ENCODE data around the gene IDS. TPM values are rescaled to one million over a fixed set of nuclear protein-coding genes. Genes with fewer than 3 reads are reported as not detected.
"Not testable (repeated sequence)": the region's sequence is repeated elsewhere in the genome, so short reads cannot be mapped to it uniquely, and the experiment has no call there.

The IDS gene, protein sequence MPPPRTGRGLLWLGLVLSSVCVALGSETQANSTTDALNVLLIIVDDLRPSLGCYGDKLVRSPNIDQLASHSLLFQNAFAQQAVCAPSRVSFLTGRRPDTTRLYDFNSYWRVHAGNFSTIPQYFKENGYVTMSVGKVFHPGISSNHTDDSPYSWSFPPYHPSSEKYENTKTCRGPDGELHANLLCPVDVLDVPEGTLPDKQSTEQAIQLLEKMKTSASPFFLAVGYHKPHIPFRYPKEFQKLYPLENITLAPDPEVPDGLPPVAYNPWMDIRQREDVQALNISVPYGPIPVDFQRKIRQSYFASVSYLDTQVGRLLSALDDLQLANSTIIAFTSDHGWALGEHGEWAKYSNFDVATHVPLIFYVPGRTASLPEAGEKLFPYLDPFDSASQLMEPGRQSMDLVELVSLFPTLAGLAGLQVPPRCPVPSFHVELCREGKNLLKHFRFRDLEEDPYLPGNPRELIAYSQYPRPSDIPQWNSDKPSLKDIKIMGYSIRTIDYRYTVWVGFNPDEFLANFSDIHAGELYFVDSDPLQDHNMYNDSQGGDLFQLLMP
- 10 to 100 TPM; 52.6 to 55.7 TPM for total RNA-seq

DNA sequence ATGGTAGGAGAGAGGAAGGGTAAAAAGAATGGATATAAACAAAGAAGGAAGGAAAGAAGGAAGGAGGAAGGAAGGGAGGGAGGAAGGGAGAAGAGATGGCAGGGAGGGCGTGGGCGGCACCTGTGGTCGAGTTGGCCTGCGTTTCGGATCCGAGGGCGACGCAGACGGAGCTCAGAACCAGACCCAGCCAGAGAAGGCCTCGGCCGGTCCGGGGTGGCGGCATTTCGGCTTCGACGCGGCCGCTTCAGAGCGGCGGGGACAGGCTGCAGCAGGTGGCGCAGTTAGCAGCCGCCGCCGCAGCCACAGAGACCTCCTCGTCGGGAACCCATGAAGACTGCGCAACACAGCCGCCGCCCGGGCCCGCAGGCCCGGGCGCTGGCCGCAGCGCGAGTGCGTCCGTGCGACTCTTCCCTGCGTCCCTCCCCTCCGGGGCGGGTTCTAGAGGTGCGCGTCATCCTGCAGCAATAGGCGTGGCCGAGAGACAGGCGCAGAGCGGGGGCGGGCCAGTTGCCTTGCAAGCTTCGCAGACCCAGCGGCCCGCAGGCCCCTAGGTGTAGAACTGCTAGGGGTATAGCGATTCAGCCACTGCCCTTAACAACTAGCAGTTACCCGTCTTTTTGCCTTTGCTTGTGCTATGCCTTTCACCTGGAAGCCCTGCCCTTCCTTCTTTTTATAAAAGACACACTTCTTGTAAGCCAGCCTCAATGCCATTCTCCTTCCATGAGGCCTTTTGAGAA lies at the start of gene IDS:
Gene IDS, minus strand, starts transcription at position 392 of the 737 bp plus-strand sequence. Its CDS starts 169 bp downstream, at position 223.
- peak within 1 kb of the TSS; percentile 75 for H3K4me3 Mint-ChIP-seq
- H3K36me3 Mint-ChIP-seq (ENCODE audit: low read depth) = peaks cover 5% of the 10 kb centered on the region
- DNase-seq = peak; percentile 87
- peaks cover 2% of the 10 kb centered on the region for H3K27me3 Mint-ChIP-seq
- CTCF ChIA-PET = interaction anchor here (0.6 to 2.6 kb wide), 5 partner anchors 12 to 433 kb away, joined by 3 to 7 read pairs (median 3); partner anchors contain the start of gene EOLA2
- H3K4me1 Mint-ChIP-seq = peaks cover 47% of the 10 kb centered on the region
- H3K9me3 Mint-ChIP-seq = no peaks in the 10 kb centered on the region
- peak within 1 kb of the TSS; percentile 86 for H3K27ac Mint-ChIP-seq
- POLR2A ChIA-PET = interaction anchor here (0.6 kb wide), 3 partner anchors 8 to 1602 kb away, joined by 3 read pairs; no protein-coding TSS in a partner anchor

DNA sequence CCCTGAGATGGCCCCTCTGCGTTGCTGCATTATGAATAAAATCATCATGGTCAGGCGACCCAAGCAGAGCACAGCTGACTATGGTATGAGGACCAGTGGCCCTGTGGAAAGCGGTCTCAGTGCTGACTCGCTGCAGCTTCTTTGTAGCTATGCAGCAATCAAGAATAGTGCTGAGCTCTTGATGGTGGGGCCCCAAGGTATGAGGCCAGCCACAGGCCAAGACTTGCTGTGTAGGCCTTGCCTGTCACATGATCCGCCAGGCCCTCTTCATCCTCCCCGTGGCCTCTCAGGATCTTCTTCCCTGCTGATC lies 46.8 kb upstream of the IDS start:
- H3K36me3 Mint-ChIP-seq (ENCODE audit: low read depth); H3K27me3 Mint-ChIP-seq; CTCF ChIA-PET; H3K4me3 Mint-ChIP-seq; H3K9me3 Mint-ChIP-seq; H3K4me1 Mint-ChIP-seq; H3K27ac Mint-ChIP-seq; DNase-seq; POLR2A ChIA-PET: not testable (repeated sequence)

DNA sequence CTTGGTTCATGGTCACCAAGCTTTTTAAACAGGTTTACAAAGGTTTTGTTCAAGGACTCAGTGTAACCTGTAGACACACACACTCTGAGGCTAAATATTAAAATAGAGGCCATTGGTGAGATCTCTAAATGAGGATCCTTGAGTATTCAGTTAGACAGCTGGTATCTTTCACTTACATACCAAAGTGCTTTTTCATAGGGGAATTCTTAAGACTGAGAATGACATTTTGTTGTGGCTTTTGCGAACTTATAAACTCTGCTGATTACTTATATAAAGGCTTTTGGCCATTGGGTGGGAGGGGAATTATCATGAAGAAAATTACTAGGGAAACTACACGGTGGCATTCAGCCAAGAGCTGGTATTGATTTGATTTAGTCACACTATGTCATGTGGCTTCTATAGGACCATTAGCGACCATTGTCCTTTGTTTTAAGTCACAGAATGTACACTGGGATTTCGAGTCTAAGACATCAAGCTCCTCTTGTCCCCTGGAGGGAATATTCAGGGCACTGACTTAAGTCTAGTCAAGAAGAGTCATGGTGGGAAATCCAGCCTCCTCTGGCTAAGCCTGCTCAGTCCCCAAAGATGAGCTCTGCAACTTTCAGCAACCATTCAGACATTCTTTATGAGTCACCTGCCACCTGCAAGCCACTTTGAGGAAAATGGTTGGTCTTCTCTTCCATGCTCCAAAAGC lies 46.3 kb upstream of the IDS start:
- H3K27ac Mint-ChIP-seq; CTCF ChIA-PET; H3K9me3 Mint-ChIP-seq; H3K27me3 Mint-ChIP-seq; H3K4me1 Mint-ChIP-seq; H3K36me3 Mint-ChIP-seq (ENCODE audit: low read depth); DNase-seq; H3K4me3 Mint-ChIP-seq; POLR2A ChIA-PET: not testable (repeated sequence)

DNA sequence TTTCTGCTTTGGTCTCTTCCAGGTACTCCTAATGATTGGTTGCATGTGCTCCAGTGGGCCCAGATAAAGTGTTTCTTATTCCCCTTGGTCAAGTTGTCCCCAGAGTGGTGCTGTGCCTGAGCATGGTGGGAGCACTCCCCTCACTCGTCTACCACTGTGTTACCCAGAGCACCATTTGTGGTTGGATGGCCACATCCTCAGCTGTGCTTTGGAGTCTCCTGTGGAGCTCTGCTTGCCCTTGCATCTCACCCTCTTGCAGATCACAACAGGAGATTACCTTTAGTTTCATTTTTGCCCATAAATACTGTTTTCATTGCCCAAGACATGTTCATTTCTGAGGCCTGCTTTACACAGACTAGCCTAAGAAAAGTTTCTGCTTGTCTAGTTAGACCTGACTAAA lies 45.3 kb upstream of the IDS start:
- H3K4me3 Mint-ChIP-seq; H3K27me3 Mint-ChIP-seq; H3K4me1 Mint-ChIP-seq; H3K9me3 Mint-ChIP-seq; H3K36me3 Mint-ChIP-seq (ENCODE audit: low read depth); CTCF ChIA-PET; H3K27ac Mint-ChIP-seq; POLR2A ChIA-PET: not testable (repeated sequence)
- peak; percentile 32 for DNase-seq

DNA sequence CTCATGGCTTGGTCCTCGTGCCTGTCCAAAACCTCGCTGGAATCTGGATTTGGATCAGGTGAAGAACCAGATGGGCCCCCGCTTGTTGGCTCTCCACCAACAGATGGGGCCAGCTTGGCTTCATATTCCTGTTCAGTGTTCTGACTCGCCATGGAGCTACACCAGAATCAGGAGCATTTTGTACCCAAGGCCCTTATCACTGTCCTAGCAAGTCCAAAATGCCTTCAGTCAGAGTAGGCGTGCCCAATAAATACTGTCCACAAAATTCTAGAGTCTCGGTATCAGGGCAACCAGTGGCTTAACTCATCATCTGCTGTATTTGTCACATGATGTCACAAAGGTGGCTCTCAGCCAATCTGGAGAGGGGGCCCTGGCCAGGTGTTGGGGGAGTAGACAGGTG lies 44.6 kb upstream of the IDS start, which contains the start of gene HSFX3:
Gene HSFX3, minus strand, starts transcription at position 224 of the 400 bp plus-strand sequence. Its CDS starts 72 bp downstream, at position 152.
- H3K27me3 Mint-ChIP-seq; POLR2A ChIA-PET; H3K9me3 Mint-ChIP-seq; H3K27ac Mint-ChIP-seq; DNase-seq; H3K36me3 Mint-ChIP-seq (ENCODE audit: low read depth); H3K4me1 Mint-ChIP-seq; CTCF ChIA-PET; H3K4me3 Mint-ChIP-seq: not testable (repeated sequence)

DNA sequence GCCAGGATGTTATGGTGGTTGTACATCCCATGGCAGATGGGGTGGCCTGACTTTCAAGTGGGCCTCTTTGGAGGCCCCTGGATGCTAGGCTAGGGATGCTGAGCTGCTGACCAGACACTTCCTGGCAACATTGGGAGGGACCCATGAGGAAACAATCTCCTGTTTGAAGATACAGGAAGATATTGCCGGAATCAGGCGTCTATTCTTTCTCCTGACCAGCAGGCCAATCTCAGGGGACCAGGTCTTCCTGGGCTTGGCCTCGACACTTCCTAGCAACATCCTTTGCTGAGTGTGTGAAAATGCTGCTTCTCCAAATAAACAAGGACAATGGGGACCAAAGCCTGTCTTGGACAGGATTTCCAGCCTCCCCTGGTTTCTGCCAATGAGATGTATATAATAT lies 42.7 kb upstream of the IDS start:
- H3K4me1 Mint-ChIP-seq; CTCF ChIA-PET; H3K9me3 Mint-ChIP-seq; H3K27ac Mint-ChIP-seq; DNase-seq; H3K27me3 Mint-ChIP-seq; H3K4me3 Mint-ChIP-seq; H3K36me3 Mint-ChIP-seq (ENCODE audit: low read depth); POLR2A ChIA-PET: not testable (repeated sequence)

DNA sequence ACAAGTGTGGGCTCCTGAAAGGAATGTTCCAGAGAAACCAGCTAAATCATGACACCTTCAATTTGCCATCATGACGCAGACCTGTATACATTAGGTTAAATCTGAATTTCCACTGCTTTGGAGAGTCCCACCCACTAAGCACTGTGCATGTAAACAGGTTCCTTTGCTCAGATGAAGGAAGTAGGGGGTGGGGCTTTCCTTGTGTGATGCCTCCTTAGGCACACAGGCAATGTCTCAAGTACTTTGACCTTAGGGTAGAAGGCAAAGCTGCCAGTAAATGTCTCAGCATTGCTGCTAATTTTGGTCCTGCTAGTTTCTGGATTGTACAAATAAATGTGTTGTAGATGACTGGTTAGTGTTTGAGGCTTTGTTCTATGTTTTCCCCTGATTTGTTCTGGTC lies 41.9 kb upstream of the IDS start:
- POLR2A ChIA-PET, H3K4me1 Mint-ChIP-seq: not testable (repeated sequence)

DNA sequence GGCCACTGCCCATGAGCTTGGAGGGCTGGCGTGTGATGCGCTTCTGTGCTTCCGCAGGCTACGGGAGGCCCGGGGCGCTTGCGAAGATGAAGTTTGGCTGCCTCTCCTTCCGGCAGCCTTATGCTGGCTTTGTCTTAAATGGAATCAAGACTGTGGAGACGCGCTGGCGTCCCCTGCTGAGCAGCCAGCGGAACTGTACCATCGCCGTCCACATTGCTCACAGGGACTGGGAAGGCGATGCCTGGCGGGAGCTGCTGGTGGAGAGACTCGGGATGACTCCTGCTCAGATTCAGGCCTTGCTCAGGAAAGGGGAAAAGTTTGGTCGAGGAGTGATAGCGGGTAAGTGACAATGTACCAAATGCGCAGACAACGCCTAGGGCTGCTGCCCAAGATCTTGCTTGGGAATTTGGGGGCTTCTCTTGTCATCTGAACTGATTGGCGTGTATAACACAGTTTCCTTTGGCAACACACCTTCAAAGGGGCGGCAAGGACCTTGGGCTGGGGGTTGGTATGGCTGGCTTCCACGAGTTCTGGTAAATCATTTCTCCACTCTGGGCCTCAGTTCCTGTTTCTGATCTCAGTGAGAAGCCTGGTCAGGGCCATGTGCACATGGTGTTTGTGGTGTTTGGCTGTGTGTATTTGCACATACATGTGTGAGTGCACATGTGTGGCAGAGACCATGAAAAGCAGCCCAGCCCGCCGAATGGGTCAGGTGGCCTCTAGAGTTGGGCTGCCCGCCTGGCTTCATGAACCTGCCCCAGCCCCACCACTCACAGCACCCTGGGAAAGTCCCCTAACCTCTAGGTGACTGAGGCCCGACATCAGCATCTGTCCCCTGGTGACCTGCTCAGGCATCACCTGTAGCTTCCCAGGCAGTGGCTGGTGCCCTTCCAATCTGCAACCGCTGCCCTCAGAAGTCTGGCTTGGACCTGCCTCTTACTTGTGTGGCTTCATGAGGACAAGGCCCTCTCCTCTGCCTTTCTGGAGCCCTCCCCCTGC lies 40.7 kb upstream of the IDS start:
- DNase-seq; H3K4me1 Mint-ChIP-seq; H3K27ac Mint-ChIP-seq; H3K4me3 Mint-ChIP-seq; POLR2A ChIA-PET; H3K9me3 Mint-ChIP-seq; H3K36me3 Mint-ChIP-seq (ENCODE audit: low read depth); CTCF ChIA-PET; H3K27me3 Mint-ChIP-seq: not testable (repeated sequence)

More for the DNA sequence above, 41.9 kb upstream of the IDS start:
- H3K36me3 Mint-ChIP-seq (ENCODE audit: low read depth); H3K9me3 Mint-ChIP-seq; H3K27ac Mint-ChIP-seq; DNase-seq; CTCF ChIA-PET; H3K4me3 Mint-ChIP-seq; H3K27me3 Mint-ChIP-seq: not testable (repeated sequence)

DNA sequence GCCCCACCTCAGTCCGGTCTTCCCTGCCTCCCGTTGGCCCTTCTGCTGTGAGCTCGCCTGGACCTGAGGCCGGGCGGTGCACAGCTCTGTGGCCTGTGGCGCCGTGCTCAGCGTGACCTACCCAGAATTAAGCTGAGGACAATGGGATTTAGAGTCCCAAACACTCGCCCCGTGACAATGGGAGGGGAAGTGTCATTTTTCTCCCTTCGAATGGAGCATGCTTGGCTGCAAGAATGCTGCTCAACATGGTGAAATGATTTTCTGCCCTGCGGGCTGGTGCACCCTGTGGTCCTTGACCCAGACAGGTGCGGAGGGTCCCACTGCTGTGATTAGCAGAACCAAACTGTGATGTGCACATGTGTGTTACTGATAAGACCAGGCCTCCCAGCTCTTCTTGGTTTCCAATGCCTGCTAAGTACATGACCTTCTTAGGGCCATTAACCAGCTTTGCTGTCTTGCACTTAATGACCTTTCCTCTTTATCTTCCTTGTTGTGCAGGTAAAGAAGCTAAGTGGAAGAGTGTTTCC lies 36.5 kb upstream of the IDS start:
- Mint-ChIP-seq H3K9me3 (no peaks in the 10 kb centered on the region), H3K36me3 (ENCODE audit: low read depth) (no peaks in the 10 kb centered on the region), H3K27ac (peak overlapping the region; percentile 100), H3K4me1 (peaks cover 6% of the 10 kb centered on the region), H3K27me3 (no peaks in the 10 kb centered on the region), H3K4me3 (peak overlapping the region; percentile 93)
- POLR2A ChIA-PET = no interaction called here
- DNase-seq = no peak
- CTCF ChIA-PET = no interaction called here

DNA sequence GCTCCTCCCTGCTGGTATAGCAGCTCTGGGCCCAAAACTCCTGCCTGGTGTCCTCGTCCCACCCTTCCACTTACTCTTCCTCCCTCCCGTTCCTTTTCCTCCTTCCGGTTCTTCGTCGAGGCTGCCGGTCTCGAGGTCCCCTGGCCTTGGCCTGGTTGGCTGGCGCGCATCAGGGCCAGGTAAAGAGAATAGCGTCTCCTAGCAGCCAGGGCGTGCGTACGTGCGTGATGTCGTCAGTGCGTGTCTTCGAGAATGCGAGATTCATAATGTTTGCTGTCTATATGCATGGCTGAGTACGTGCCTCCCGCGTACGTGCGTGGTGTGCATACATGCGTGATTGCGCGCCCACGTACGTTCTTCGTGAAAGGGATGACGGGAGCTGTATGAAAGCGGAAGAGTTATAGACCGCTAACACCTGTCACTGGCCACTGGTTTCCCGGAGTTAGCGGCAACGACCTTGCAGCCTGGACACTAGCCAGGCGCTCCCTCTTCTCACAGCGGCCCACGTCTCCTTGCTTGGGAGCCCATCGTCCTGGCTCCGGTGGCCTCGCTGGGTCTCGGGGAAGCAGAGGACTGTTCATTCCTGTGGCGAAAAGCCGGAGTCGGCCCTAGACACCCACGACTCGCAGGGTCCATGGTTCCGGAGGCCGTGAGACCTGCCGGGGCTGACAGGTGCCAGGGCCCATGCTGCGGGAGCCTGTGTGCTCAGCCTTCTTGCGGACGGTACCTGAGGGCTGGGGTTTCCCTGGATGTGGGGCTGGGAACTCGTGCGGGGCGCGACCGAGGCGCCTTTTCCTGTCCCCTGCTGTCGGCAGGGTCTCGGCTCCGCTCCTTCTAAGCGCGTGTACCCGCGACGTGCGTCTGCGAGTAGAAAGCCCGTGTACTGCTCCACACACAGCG lies 35.8 kb upstream of the IDS start, which contains the start of gene EOLA1:
Gene EOLA1, plus strand, starts transcription at position 392 of the 900 bp plus-strand sequence. CDS start 4,619 bp downstream, outside the sequence.
- peaks cover 6% of the 10 kb centered on the region for H3K4me1 Mint-ChIP-seq
- H3K9me3 Mint-ChIP-seq = no peaks in the 10 kb centered on the region
- CTCF ChIA-PET = interaction anchor here (1.0 to 2.4 kb wide), 2 partner anchors 13 to 29 kb away, joined by 6 to 8 read pairs; no protein-coding TSS in a partner anchor
- POLR2A ChIA-PET = interaction anchor here (1.7 kb wide), 1 partner anchor 399 kb away, joined by 7 read pairs; no protein-coding TSS in a partner anchor
- H3K27ac Mint-ChIP-seq = peak within 1 kb of the TSS; percentile 100
- H3K4me3 Mint-ChIP-seq = peak within 1 kb of the TSS; percentile 93
- no peaks in the 10 kb centered on the region for H3K36me3 Mint-ChIP-seq (ENCODE audit: low read depth)
- no peaks in the 10 kb centered on the region for H3K27me3 Mint-ChIP-seq
- DNase-seq = peak; percentile 92

DNA sequence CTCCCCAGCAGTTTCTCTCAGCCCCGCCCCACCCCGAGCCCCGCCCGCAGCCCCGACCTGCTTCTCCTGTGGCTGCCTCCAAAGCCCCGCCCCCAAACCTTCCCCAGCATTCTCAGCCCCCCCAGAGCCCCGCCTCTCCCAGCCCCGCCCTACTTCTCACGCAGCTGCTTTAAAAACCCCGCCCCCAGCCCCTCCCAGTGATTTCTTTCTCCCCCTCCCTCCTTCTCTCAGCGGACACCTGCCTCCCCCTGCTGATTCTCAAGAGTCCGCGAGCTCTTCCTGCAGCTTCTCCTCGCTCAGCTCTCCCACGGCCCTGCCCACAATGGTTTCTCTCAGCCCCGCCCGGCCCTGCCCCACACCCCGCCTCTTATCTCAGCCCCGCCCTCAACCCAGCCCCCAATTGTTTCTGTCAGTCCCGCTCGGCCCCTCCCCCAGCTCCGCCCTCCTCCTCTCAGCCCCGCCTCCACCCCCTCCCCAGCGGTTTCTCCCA lies 35.1 kb upstream of the IDS start:
- peaks cover 6% of the 10 kb centered on the region for H3K4me1 Mint-ChIP-seq
- peak; percentile 91 for DNase-seq
- H3K27ac Mint-ChIP-seq = peak overlapping the region; percentile 100
- H3K9me3 Mint-ChIP-seq = no peaks in the 10 kb centered on the region
- peak overlapping the region; percentile 93 for H3K4me3 Mint-ChIP-seq
- ChIA-PET CTCF (interaction anchor here (0.7 to 2.4 kb wide), 3 partner anchors 12 to 400 kb away, joined by 3 to 8 read pairs (median 6); no protein-coding TSS in a partner anchor), POLR2A (interaction anchor here (1.7 kb wide), 1 partner anchor 400 kb away, joined by 7 read pairs; no protein-coding TSS in a partner anchor)
- H3K27me3 Mint-ChIP-seq = no peaks in the 10 kb centered on the region
- no peaks in the 10 kb centered on the region for H3K36me3 Mint-ChIP-seq (ENCODE audit: low read depth)

All from activated CD4-positive, alpha-beta T cell treated with anti-CD3 and anti-CD28 coated beads, Interleukin-2, amount 10 ng/mL, durations not matched to agents 7 days and 5 days (primary cell).